COLO668 (cell line): ENCODE results near the gene F5.

ENCODE experiments used
- DNase-seq: peaks from one replicate; lab custom pipeline; 2025; ENCODE audit not compliant: unreplicated experiment; lab: John Stamatoyannopoulos, UW

The F5 gene

GRCh38 chr1:169588785-169589485 lies 2.7 kb upstream of the F5 start:
- DNase-seq = no peak

GRCh38 chr1:169588112-169588511 lies 1.8 kb upstream of the F5 start:
- DNase-seq = no peak

- DNase-seq = no peak
Observed at GRCh38 chr1:169586067-169586394, 250 bp downstream of the F5 start.

- DNase-seq = no peak
Observed at GRCh38 chr1:169585181-169585580, 1.1 kb downstream of the F5 start.

- no peak for DNase-seq
Observed at GRCh38 chr1:169584483-169585144, 1.7 kb downstream of the F5 start.

- DNase-seq = no peak
Observed at GRCh38 chr1:169577981-169578738, 8.1 kb downstream of the F5 start.

GRCh38 chr1:169576935-169577331 lies 9.3 kb downstream of the F5 start:
- DNase-seq = no peak

GRCh38 chr1:169576241-169576934 lies 9.9 kb downstream of the F5 start:
- DNase-seq = no peak

GRCh38 chr1:169574336-169574735 lies 11.9 kb downstream of the F5 start:
- DNase-seq = no peak

- no peak for DNase-seq
Observed at GRCh38 chr1:169572187-169572586, 14.1 kb downstream of the F5 start.

- no peak for DNase-seq
Observed at GRCh38 chr1:169571450-169571849, 14.8 kb downstream of the F5 start.

- peak; percentile 45 for DNase-seq
Observed at GRCh38 chr1:169570172-169570574, 16.1 kb downstream of the F5 start.

GRCh38 chr1:169568497-169568896 lies 17.8 kb downstream of the F5 start:
- DNase-seq = no peak

- no peak for DNase-seq
Observed at GRCh38 chr1:169565335-169566271, 20.7 kb downstream of the F5 start.

- no peak for DNase-seq
Observed at GRCh38 chr1:169563650-169564049, 22.6 kb downstream of the F5 start.

- no peak for DNase-seq
Observed at GRCh38 chr1:169563019-169563615, 23.2 kb downstream of the F5 start.

- no peak for DNase-seq
Observed at GRCh38 chr1:169561692-169562091, 24.6 kb downstream of the F5 start.

GRCh38 chr1:169557131-169557530 lies 29.1 kb downstream of the F5 start:
- DNase-seq = no peak

GRCh38 chr1:169550294-169550693 lies 36.0 kb downstream of the F5 start:
- DNase-seq = no peak

GRCh38 chr1:169548282-169548681 lies 38.0 kb downstream of the F5 start:
- no peak for DNase-seq
